CD4-positive, CD25-positive, alpha-beta regulatory T cell (primary cell): ENCODE data around the gene CCR2. TPM values are rescaled to one million over a fixed set of nuclear protein-coding genes. Genes with fewer than 3 reads are reported as not detected.

Source experiments
- ATAC-seq, 2 donors: fragments of 150-1000 bp; cut with Tn5 transposase; one replicate each; pipeline ENCODE4 v1.10.0; 2021; ENCODE audit warnings: low read depth in 2 of 2, moderate number of reproducible peaks in 2 of 2, moderate library complexity in 1 of 2
- DNase-seq, 3 donors: peaks; one replicate each; pipeline versions ENCODE4 v3.0.0 to v3.0.0-alpha.2; 2012 to 2022; ENCODE audit warnings: mixed read lengths in 1 of 3
- H3K27ac ChIP-seq: one replicate; pipeline ENCODE4 v1.7.0; 2013; ENCODE audit warnings: mild to moderate bottlenecking, low read length; ENCODE audit not compliant: insufficient read depth, poor library complexity, severe bottlenecking
- H3K27me3 ChIP-seq: one replicate; pipeline ENCODE4 v1.7.0; 2013; ENCODE audit warnings: low read length; ENCODE audit not compliant: control insufficient read depth, insufficient read depth
- H3K36me3 ChIP-seq: one replicate; pipeline ENCODE4 v1.7.0; 2013; ENCODE audit warnings: mild to moderate bottlenecking, low read length, moderate library complexity; ENCODE audit not compliant: control insufficient read depth, insufficient read depth
- H3K4me1 ChIP-seq: 2 replicates; pipeline ENCODE4 v1.7.0; 2013; ENCODE audit warnings: mild to moderate bottlenecking, low read length; ENCODE audit not compliant: insufficient read depth, control insufficient read depth, poor library complexity, severe bottlenecking
- H3K4me3 ChIP-seq: one replicate; pipeline ENCODE4 v1.7.0; 2013; ENCODE audit warnings: low read depth, mild to moderate bottlenecking, low read length, moderate library complexity
- H3K9me3 ChIP-seq, 2 experiments: 1 replicate in 1 of 2; 2 replicates in 1 of 2; pipeline ENCODE4 v1.7.0; 2013; ENCODE audit warnings: low read length in 2 of 2, mild to moderate bottlenecking in 1 of 2, moderate library complexity in 1 of 2; ENCODE audit not compliant: control insufficient read depth in 2 of 2
- H3K27ac Mint-ChIP-seq, 3 donors: one replicate each; pipeline ENCODE4 v1.8.0; 2020 to 2022; ENCODE audit warnings: mild to moderate bottlenecking in 3 of 3, mixed read lengths in 3 of 3, moderate library complexity in 2 of 3
- H3K27me3 Mint-ChIP-seq: one replicate; pipeline ENCODE4 v1.8.0; 2022; ENCODE audit warnings: mild to moderate bottlenecking, mixed read lengths
- H3K36me3 Mint-ChIP-seq: one replicate; pipeline ENCODE4 v1.8.0; 2020; ENCODE audit warnings: mixed read lengths
- H3K4me1 Mint-ChIP-seq, 4 donors: one replicate each; pipeline ENCODE4 v1.8.0; 2020 to 2022; ENCODE audit warnings: mixed read lengths in 4 of 4, mild to moderate bottlenecking in 1 of 4
- H3K4me3 Mint-ChIP-seq, 4 donors: one replicate each; pipeline ENCODE4 v1.8.0; 2020 to 2022; ENCODE audit warnings: mild to moderate bottlenecking in 4 of 4, mixed read lengths in 4 of 4, moderate library complexity in 3 of 4
- H3K9me3 Mint-ChIP-seq, 7 donors: one replicate each; pipeline ENCODE4 v1.8.0; 2020 to 2022; ENCODE audit warnings: mixed read lengths in 7 of 7, mild to moderate bottlenecking in 3 of 7, moderate library complexity in 2 of 7
- polyA plus RNA-seq, 4 donors: library from polyadenylated mRNA; unstranded; fragments of 300-500 nt; fragmentation: Illumina TruSeq; gene quantifications; one replicate each; pipeline ENCODE4 v1.2.3, GENCODE V29; 2021
- total RNA-seq: library from RNA; stranded (reverse); gene quantifications from one replicate; pipeline ENCODE4 v1.2.3, GENCODE V29; 2022

Gene CCR2
- total and polyA plus RNA-seq, 5 donors from 2014 or later, result 9.5 to 25.6 (median 16.0) TPM

GRCh38 chr3:46354984-46355383, 1.1 kb downstream of the CCR2 start:
- Mint-ChIP-seq H3K4me1 (peaks cover 22 to 57% (median 42%) of the 10 kb centered on the region in 4 donors), H3K27me3 (peaks cover 4% of the 10 kb centered on the region), H3K27ac (peak overlapping the region in 2 of 3 donors; percentile 1 to 79), H3K4me3 (peak overlapping the region; percentile 56 to 78 (median 74)), H3K9me3 (peaks cover 0 to 3% (median 0%) of the 10 kb centered on the region in 7 donors), H3K36me3 (no peaks in the 10 kb centered on the region)
- DNase-seq (no peak), ATAC-seq (no peak)
- Histone ChIP-seq H3K27me3 (no peaks in the 10 kb centered on the region), H3K36me3 (no peaks in the 10 kb centered on the region), H3K4me1 (peaks cover 20% of the 10 kb centered on the region), H3K27ac (no peak overlapping the region), H3K9me3 (no peaks in the 10 kb centered on the region), H3K4me3 (peak overlapping the region; percentile 63)

GRCh38 chr3:46356276-46356675, 2.4 kb downstream of the CCR2 start:
- ATAC-seq, result no peak
- Mint-ChIP-seq H3K9me3 (peaks cover 0 to 3% (median 0%) of the 10 kb centered on the region in 7 donors), H3K27ac (peak overlapping the region in 1 of 3 donors; percentile 32), H3K4me3 (peak overlapping the region; percentile 56 to 78 (median 72)), H3K36me3 (no peaks in the 10 kb centered on the region), H3K4me1 (peaks cover 22 to 57% (median 42%) of the 10 kb centered on the region in 4 donors), H3K27me3 (peaks cover 4% of the 10 kb centered on the region)
- no peak for DNase-seq
- H3K9me3 ChIP-seq, result no peaks in the 10 kb centered on the region
- no peak overlapping the region for H3K27ac ChIP-seq
- H3K4me3 ChIP-seq, result peak overlapping the region; percentile 63
- H3K27me3 ChIP-seq, result no peaks in the 10 kb centered on the region
- H3K36me3 ChIP-seq, result no peaks in the 10 kb centered on the region
- peaks cover 18% of the 10 kb centered on the region for H3K4me1 ChIP-seq

- Histone ChIP-seq H3K9me3 (no peaks in the 10 kb centered on the region), H3K4me3 (no peak overlapping the region), H3K27ac (no peak overlapping the region), H3K4me1 (peaks cover 18% of the 10 kb centered on the region), H3K27me3 (no peaks in the 10 kb centered on the region), H3K36me3 (no peaks in the 10 kb centered on the region)
- Mint-ChIP-seq H3K27ac (peak overlapping the region in 1 of 3 donors; percentile 25), H3K36me3 (no peaks in the 10 kb centered on the region), H3K27me3 (peaks cover 4% of the 10 kb centered on the region), H3K9me3 (peaks cover 0 to 3% (median 0%) of the 10 kb centered on the region in 7 donors), H3K4me1 (peaks cover 22 to 60% (median 40%) of the 10 kb centered on the region in 4 donors), H3K4me3 (peak overlapping the region; percentile 17 to 72 (median 35))
- ATAC-seq (no peak), DNase-seq (no peak)
Observed at GRCh38 chr3:46356909-46357308, 3.0 kb downstream of the CCR2 start.

GRCh38 chr3:46358466-46358865, 4.6 kb downstream of the CCR2 start:
- peak overlapping the region in 2 of 4 donors; percentile 36 to 46 for H3K4me3 Mint-ChIP-seq
- H3K36me3 Mint-ChIP-seq, result no peaks in the 10 kb centered on the region
- Histone ChIP-seq H3K27ac (no peak overlapping the region), H3K36me3 (no peaks in the 10 kb centered on the region), H3K9me3 (no peaks in the 10 kb centered on the region), H3K27me3 (no peaks in the 10 kb centered on the region), H3K4me3 (peak overlapping the region; percentile 56), H3K4me1 (peaks cover 18% of the 10 kb centered on the region)
- peaks cover 22 to 53% (median 33%) of the 10 kb centered on the region in 4 donors for H3K4me1 Mint-ChIP-seq
- DNase-seq, result no peak
- H3K9me3 Mint-ChIP-seq, result peaks cover 0 to 3% (median 0%) of the 10 kb centered on the region in 7 donors
- no peak for ATAC-seq
- peaks cover 4% of the 10 kb centered on the region for H3K27me3 Mint-ChIP-seq
- H3K27ac Mint-ChIP-seq, result no peak overlapping the region

- no peaks in the 10 kb centered on the region for H3K27me3 ChIP-seq
- Mint-ChIP-seq H3K36me3 (no peaks in the 10 kb centered on the region), H3K4me1 (peaks cover 16 to 50% (median 26%) of the 10 kb centered on the region in 4 donors), H3K27me3 (peaks cover 4% of the 10 kb centered on the region), H3K27ac (peak overlapping the region in 2 of 3 donors; percentile 44 to 78), H3K9me3 (peaks cover 0 to 3% (median 0%) of the 10 kb centered on the region in 7 donors), H3K4me3 (peak overlapping the region in 3 of 4 donors; percentile 3 to 61 (median 36))
- no peaks in the 10 kb centered on the region for H3K9me3 ChIP-seq
- H3K4me3 ChIP-seq, result peak overlapping the region; percentile 29
- ATAC-seq (peak; percentile 47 to 63), DNase-seq (peak in 1 of 3 donors; percentile 55)
- peak overlapping the region; percentile 34 for H3K27ac ChIP-seq
- H3K36me3 ChIP-seq, result no peaks in the 10 kb centered on the region
- H3K4me1 ChIP-seq, result peaks cover 18% of the 10 kb centered on the region
Observed at GRCh38 chr3:46359733-46360493, 6.0 kb downstream of the CCR2 start.

DNA sequence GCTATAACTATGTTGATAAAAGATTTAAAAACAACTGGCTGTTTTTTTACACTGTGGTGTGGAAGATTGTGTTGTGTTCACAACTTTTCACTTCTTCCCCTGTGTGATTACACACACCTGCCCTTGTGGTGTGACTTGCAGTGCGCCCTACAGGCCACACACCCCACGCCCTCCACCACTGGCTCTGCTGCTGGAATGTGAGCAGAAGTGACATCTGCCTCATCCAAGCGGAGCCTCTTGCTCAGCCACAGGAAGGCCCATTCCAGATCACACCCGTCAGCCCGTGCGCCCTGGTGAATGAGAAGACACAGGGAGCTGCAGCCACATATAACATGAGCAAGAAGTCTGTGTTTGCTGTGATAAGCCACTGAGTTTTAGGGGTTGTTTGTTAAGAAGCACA, 7.0 kb downstream of the CCR2 start:
- Histone ChIP-seq H3K27me3 (no peaks in the 10 kb centered on the region), H3K9me3 (no peaks in the 10 kb centered on the region), H3K4me1 (peaks cover 18% of the 10 kb centered on the region), H3K4me3 (peak overlapping the region; percentile 29), H3K27ac (no peak overlapping the region), H3K36me3 (no peaks in the 10 kb centered on the region)
- H3K27ac Mint-ChIP-seq, result peak overlapping the region in 2 of 3 donors; percentile 1 to 80
- DNase-seq, result no peak
- H3K4me3 Mint-ChIP-seq, result peak overlapping the region in 1 of 4 donors; percentile 36
- no peaks in the 10 kb centered on the region for H3K36me3 Mint-ChIP-seq
- no peaks in the 10 kb centered on the region for H3K27me3 Mint-ChIP-seq
- ATAC-seq, result peak in 1 of 2 donors; percentile 30
- peaks cover 0 to 1% (median 0%) of the 10 kb centered on the region in 7 donors for H3K9me3 Mint-ChIP-seq
- H3K4me1 Mint-ChIP-seq, result peaks cover 10 to 43% (median 26%) of the 10 kb centered on the region in 4 donors

DNA sequence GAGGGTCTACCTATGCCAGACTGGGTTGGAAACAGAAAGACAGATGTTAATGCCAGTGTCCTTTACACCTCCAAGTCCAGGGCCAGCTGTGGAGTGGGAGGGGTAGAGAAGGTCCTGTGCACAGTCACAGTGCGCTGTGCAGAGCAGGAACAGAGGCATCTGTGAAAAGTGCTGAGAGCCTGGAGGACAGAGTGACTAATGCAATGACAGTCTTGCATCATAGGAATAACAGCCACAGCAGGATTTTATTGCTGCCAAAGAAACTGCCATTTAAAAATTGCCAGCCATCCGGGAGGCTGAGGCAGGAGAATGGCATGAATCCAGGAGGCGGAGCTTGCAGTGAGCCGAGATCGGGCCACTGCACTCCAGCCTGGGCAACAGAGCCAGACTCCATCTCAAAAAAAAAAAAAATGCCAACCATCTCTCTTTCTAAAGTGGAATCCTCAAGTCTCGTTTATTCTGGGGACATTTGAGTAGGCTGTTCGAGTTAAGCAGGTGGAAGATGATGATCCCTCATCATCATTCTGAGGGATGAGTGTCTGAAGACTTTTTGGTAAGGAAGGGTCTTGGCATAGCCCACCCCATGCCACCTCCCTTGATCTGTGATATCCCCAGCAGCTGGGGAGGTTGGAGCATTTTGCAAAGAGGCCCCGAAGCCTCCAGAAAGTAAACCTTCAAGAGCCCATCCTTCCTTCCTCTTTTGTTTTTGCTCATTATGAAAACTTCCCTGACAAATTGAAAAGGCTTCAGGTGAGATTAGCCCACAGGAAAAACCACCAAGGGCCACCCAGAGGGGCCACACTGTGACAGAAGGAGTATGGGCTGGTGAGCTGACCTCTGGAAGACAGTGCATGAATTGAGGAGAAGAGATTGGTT, 7.7 kb downstream of the CCR2 start:
- ATAC-seq, result no peak
- H3K36me3 ChIP-seq, result no peaks in the 10 kb centered on the region
- peaks cover 10 to 41% (median 26%) of the 10 kb centered on the region in 4 donors for H3K4me1 Mint-ChIP-seq
- no peaks in the 10 kb centered on the region for H3K36me3 Mint-ChIP-seq
- H3K27me3 Mint-ChIP-seq, result no peaks in the 10 kb centered on the region
- peak overlapping the region in 2 of 3 donors; percentile 1 to 80 for H3K27ac Mint-ChIP-seq
- H3K9me3 Mint-ChIP-seq, result no peaks in the 10 kb centered on the region
- H3K4me3 ChIP-seq, result no peak overlapping the region
- no peak overlapping the region for H3K27ac ChIP-seq
- no peaks in the 10 kb centered on the region for H3K9me3 ChIP-seq
- no peaks in the 10 kb centered on the region for H3K27me3 ChIP-seq
- peaks cover 18% of the 10 kb centered on the region for H3K4me1 ChIP-seq
- no peak for DNase-seq
- H3K4me3 Mint-ChIP-seq, result peak overlapping the region in 2 of 4 donors; percentile 33 to 36
